ENCODE results near the gene EPX.

- no peak for TF ChIP-seq CTCF (conservative IDR thresholded peaks at IDR 0.05 in 1 of 2, IDR thresholded peaks at IDR 0.05 in 1 of 2; ENCODE audit: low read depth in 1 of 2, low read length in 2 of 2)
- TF ChIP-seq EZH2 (IDR thresholded peaks at IDR 0.05; ENCODE audit: low read length, missing control alignments) = no peak
These were observed 42.1 kb upstream of the EPX start for GRCh38 chr17:58150394-58150793.
